HG03025 (cell line): ENCODE results near the gene DCBLD2.
"Not testable (repeated sequence)": the region's sequence is repeated elsewhere in the genome, so short reads cannot be mapped to it uniquely, and the experiment has no call there.

ENCODE experiments used
- ATAC-seq: cut with Tn5 transposase; IDR thresholded peaks from one replicate; pipeline ENCODE4 v1.9.1; 2021; ENCODE audit warnings: mild to moderate bottlenecking, moderate library complexity; ENCODE audit not compliant: unreplicated experiment, low FRiP score

DCBLD2 gene

GRCh38 chr3:98893740-98894139, 7.8 kb downstream of the DCBLD2 start:
- no peak for ATAC-seq

- ATAC-seq: no peak
Observed at GRCh38 chr3:98892263-98892662, 9.2 kb downstream of the DCBLD2 start.

DNA sequence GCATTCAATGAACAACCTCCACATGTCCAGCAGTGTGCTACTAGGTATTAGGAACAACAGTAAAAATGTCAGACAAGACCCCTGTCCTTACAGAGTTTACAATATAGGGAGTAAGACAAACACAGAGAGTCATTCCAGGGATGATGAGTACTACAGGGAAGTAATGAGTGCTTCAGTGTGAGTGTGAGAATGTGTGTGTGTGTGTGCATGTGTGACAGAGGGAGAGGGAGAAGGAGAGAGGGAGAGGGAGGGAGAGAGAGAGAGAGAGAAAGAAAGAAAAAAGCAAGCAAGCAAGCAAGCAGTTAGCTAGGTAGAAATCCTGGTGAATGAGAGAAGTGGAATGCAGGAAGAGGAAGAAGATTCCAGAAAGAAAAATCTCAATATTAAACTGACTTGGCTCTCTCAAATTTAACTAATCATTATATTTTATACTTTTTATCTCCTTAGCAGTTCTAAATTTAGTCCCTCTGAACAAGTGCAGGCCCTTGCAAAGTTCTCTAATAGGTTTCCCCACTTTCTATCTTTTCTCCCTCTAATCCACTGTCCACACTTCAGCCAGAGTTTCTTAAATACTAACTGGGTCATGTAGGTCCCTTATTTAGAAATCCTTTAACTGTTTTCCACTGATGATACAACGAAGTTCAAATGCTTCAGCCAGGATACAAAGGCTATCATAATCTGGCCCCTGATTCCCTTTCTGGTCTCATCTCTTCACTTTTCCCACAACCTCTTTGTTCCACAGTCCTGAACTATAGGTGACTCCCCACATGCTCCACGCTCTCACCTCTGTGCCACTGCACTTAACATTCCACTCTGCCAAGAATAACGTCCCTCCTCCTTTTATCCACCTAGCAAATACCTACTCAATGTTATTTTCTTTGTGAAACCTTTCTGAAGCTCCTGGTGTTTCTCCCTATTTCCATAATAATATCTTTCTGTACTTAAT, 10.3 kb downstream of the DCBLD2 start:
- no peak for ATAC-seq

GRCh38 chr3:98890181-98890835, 11.2 kb downstream of the DCBLD2 start:
- ATAC-seq: no peak

DNA sequence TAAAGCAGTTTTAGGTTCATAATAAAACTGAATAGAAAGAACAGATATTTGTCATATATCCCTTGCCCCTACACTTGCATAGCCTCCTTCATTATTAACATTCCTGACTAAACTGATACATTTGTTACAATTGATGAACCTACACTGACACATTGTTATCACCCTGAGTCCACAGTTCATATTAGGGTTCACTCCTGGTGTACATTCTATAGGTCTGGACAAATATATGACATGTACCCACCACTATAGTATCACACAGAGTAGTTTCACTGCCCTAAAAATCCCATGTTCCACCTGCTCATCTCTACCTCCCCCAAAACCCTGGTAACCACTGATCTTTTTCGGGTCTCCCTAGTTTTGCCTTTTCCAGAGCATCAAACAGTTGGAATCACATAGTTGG, 13.8 kb downstream of the DCBLD2 start:
- no peak for ATAC-seq

GRCh38 chr3:98886525-98886924, 15.0 kb downstream of the DCBLD2 start:
- no peak for ATAC-seq

- no peak for ATAC-seq
Observed at GRCh38 chr3:98885851-98886250, 15.6 kb downstream of the DCBLD2 start.

GRCh38 chr3:98884675-98885371, 16.7 kb downstream of the DCBLD2 start:
- ATAC-seq: no peak

- ATAC-seq: not testable (repeated sequence)
Observed at GRCh38 chr3:98882614-98883333, 18.7 kb downstream of the DCBLD2 start.

- ATAC-seq: no peak
Observed at GRCh38 chr3:98877132-98877531, 24.4 kb downstream of the DCBLD2 start.

GRCh38 chr3:98875535-98875934, 26.0 kb downstream of the DCBLD2 start:
- ATAC-seq: no peak

DNA sequence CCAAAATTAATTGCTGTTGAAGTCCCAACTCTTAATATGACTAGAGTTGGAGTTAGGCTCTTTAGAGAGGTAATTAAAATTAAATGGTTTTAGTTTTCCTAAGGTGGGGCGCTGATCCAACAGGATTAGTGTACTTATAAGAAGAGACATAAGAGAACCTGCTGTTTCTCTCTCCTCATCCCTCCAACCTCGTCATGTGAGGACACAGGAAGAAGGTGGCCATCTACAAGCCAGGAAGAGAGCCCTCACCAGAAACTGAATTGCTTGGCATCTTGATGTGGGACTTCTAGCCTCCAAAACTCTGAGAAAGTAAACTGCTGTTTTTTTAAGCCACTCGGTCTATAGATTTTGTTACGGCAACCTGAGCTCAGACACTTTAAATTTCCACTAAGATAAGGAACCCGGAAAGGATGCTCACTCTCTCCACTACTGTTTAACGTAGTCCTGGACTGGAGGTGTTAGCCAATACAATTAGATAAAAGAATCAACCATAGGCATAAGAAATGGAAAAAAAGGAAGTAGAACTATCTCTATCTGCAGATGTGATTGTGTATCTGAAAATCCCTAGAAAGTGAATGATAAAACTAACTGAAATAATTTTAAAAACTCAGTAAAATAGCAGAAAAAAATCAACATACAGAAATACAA, 26.8 kb downstream of the DCBLD2 start:
- no peak for ATAC-seq

GRCh38 chr3:98869391-98869790, 32.1 kb downstream of the DCBLD2 start:
- no peak for ATAC-seq

DNA sequence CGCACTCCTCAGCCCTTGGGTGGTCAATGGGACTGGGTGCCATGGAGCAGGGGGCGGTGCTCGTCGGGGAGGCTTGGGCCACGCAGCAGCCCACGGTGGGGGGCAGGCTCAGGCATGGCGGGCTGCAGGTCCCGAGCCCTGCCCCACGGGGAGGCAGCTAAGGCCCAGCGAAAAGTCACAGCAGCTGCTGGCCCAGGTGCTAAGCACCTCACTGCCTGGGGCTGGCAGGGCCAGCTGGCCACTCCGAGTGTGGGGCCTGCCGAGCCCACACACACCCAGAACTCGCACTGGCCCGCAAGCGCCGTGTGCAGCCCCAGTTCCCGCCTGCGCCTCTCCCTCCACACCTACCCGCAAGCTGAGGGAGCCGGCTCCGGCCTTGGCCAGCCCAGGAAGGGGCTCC, 43.5 kb downstream of the DCBLD2 start:
- not testable (repeated sequence) for ATAC-seq

DNA sequence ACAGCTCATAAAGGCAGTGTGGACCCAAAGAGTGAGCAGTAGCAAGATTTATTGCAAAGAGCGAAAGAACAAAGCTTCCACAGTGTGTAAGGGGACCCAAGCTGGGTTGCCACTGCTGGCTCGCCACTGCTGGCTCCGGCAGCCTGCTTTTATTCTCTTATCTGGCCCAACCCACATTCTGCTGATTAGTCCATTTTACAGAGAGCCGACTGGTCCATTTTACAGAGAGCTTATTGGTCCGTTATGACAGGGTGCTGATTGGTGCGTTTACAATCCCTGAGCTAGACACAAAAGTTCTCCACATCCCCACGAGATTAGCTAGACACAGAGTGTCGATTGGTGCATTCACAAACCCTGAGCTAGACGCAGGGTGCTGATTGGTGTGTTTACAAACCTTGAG, 44.2 kb downstream of the DCBLD2 start:
- ATAC-seq: not testable (repeated sequence)

GRCh38 chr3:98856724-98857123, 44.8 kb downstream of the DCBLD2 start:
- ATAC-seq: no peak

- no peak for ATAC-seq
Observed at GRCh38 chr3:98855806-98856400, 45.6 kb downstream of the DCBLD2 start.

- ATAC-seq: no peak
Observed at GRCh38 chr3:98848108-98848507, 53.4 kb downstream of the DCBLD2 start.

GRCh38 chr3:98846101-98846500, 55.4 kb downstream of the DCBLD2 start:
- no peak for ATAC-seq
